GM12801 (cell line): ENCODE measurements around the gene CRYL1.

Experiments used
- CTCF ChIP-seq: IDR thresholded peaks from one replicate; pipeline ENCODE4 v1.5.1; 2011; ENCODE audit warnings: control low read depth; ENCODE audit not compliant: insufficient read length; ENCODE audit errors: extremely low read depth

CRYL1 gene

DNA sequence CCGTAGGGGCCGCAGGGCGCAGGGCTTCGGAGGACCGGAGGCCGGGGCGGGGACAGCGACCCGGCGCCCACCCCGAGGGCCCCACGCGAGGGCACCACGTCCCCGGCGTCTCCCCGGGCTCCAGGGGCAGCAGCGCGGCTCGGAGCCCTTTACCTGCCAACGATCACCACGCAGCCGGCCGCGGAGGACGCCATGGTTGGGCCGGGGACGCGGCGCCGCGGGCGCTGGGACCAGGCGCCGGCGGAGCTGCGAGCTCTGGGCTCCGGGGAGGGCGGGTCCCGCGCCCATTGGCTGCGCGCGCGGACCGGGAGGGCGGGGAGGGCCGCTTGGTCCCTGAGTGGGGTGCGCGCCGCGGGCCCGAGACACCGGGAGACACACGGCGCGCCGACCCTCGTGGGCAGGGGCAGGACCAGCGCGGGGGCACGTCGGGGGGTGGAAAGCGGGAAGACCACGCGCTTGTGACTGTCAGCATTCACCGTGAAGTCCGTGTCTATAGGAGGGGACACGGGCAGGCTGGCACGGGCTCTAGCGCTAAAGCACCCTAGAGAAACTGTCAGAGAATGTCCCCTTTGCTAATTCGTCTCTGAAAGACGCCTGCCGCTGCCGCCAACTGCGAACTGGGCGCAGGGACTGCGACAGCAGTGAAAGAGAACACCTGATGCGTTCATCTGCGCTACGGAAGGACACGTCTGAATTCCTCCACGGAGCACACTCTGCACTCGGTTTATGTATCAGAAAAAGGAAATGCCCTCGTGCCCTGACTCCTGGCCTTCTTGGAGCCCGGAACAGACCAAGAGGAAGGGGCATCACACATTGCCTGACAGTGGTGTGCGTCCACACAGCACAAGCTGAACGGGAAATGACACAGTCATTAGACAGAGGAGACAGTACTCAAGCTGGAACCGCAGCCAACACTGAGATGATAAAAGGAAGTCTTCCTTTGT, at the start of gene CRYL1:
TSS of gene CRYL1 (minus strand) at position 257 of the 944 bp plus-strand sequence. CDS start at position 194, 63 bp downstream.
- TF ChIP-seq CTCF, result no peak

DNA sequence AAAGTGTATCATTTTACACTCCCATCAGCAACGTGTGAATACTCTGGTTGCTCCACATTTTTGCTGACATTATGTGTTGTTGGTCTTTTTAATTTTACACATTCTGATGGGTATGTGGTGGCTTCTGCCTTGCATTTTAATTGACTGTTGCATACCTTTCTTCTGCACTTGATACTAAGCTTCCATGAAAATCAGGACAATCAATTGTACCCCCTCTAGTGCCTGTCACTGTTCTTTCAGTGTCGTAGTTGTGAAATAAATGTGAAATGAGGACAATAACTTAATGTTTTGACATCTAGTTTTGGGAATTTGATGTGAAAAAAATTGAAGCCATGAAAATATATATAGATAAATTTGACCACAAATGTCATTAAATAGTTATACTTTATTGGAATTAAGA, 48.0 kb upstream of the CRYL1 start:
- no peak for TF ChIP-seq CTCF

DNA sequence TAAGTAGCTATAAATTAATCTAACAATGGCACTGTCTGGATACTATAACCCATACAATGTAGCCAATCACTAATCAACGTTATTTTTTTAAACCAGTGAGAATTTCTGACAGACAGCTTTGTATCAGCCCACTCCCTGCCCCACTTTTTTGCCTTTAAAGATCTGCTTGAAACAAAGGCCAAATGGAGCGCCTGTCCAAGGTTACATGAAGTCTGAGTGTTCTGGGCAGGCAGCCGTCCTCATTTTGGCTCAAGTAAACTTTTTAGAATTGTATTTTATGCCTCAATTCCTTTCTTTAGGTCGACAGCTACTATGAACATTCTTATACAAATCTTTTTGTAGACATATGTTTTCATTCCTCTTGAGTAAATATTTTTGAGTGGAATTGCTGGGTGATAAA, 47.5 kb upstream of the CRYL1 start:
- TF ChIP-seq CTCF, result no peak

GRCh38 chr13:20571676-20572075, 46.0 kb upstream of the CRYL1 start:
- TF ChIP-seq CTCF, result no peak

DNA sequence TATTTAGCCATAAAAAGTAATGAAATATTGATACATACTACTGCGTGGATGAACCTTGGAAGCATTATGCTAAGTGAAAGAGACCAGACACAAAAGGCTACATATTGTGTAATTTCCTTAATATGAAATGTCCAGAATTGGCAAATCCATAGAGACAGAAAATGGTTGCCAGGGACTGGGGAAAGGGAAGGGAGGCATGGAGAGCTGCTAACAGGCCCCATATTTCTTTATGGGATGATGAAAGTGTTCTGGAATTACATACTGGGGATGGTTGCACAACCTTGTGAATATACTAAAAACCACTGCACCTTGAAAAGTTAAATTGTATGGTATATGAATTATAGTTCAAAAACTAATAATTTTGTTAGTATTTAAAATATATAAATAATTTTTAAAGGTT, 44.9 kb upstream of the CRYL1 start:
- TF ChIP-seq CTCF, result no peak

GRCh38 chr13:20567881-20568528, 42.3 kb upstream of the CRYL1 start:
- TF ChIP-seq CTCF, result no peak
